Neural progenitor cell (in vitro differentiated cells): ENCODE measurements around the gene NTMT1. TPM values are rescaled to one million over a fixed set of nuclear protein-coding genes. Genes with fewer than 3 reads are reported as not detected.

ENCODE experiments used
- DNase-seq: peaks from one replicate; pipeline ENCODE4 v3.0.0-alpha.2; 2016; ENCODE audit warnings: low spot score
- H2AFZ ChIP-seq: fragments of 200-600 bp; sonication (generic); replicated peaks from 2 replicates; pipeline ENCODE4 v1.6.1; 2016; ENCODE audit warnings: antibody characterized with exemption
- H3F3A ChIP-seq: fragments of 200-600 bp; sonication (generic); 2 replicates; pipeline ENCODE4 v1.6.1; 2016; ENCODE audit warnings: antibody characterized with exemption, low read depth
- H3K27ac ChIP-seq: fragments of 200-600 bp; sonication (generic); 2 replicates; pipeline ENCODE4 v1.5.1; 2016; ENCODE audit warnings: mild to moderate bottlenecking
- H3K27me3 ChIP-seq: fragments of 200-600 bp; sonication (generic); 2 replicates; pipeline ENCODE4 v1.6.1; 2016; ENCODE audit warnings: mild to moderate bottlenecking, moderate library complexity
- H3K36me3 ChIP-seq: fragments of 200-600 bp; sonication (generic); 2 replicates; pipeline ENCODE4 v1.5.1; 2016
- H3K4me1 ChIP-seq: fragments of 200-600 bp; sonication (generic); 2 replicates; pipeline ENCODE4 v1.6.1; 2016; ENCODE audit warnings: mixed run types
- H3K4me2 ChIP-seq: fragments of 200-600 bp; sonication (generic); 2 replicates; pipeline ENCODE4 v1.6.1; 2016
- H3K4me3 ChIP-seq: fragments of 200-600 bp; sonication (generic); 2 replicates; pipeline ENCODE4 v1.5.1; 2016
- H3K79me2 ChIP-seq: fragments of 200-600 bp; sonication (generic); 2 replicates; pipeline ENCODE4 v1.6.1; 2016; ENCODE audit warnings: low read depth
- H3K9ac ChIP-seq: fragments of 200-600 bp; sonication (generic); 2 replicates; pipeline ENCODE4 v1.6.1; 2016
- H3K9me3 ChIP-seq: fragments of 200-600 bp; sonication (generic); 2 replicates; pipeline ENCODE4 v1.5.1; 2016; ENCODE audit warnings: low read depth
- H4K20me1 ChIP-seq: fragments of 200-600 bp; sonication (generic); 2 replicates; pipeline ENCODE4 v1.6.1; 2016; ENCODE audit warnings: low read depth
- H3K27ac Mint-ChIP-seq: 3 replicates; pipeline ENCODE4 v1.8.0; 2021; ENCODE audit warnings: mixed read lengths
- H3K27me3 Mint-ChIP-seq: 2 replicates; pipeline ENCODE4 v1.8.0; 2022; ENCODE audit warnings: low read depth, mild to moderate bottlenecking, inconsistent platforms, moderate library complexity, mixed read lengths; ENCODE audit not compliant: insufficient read depth
- H3K36me3 Mint-ChIP-seq: 3 replicates; pipeline ENCODE4 v1.8.0; 2021; ENCODE audit warnings: mixed read lengths
- H3K4me1 Mint-ChIP-seq: 3 replicates; pipeline ENCODE4 v1.8.0; 2021; ENCODE audit warnings: mixed read lengths
- H3K4me3 Mint-ChIP-seq: 3 replicates; pipeline ENCODE4 v1.8.0; 2021; ENCODE audit warnings: mild to moderate bottlenecking, moderate library complexity, mixed read lengths
- H3K9me3 Mint-ChIP-seq: 3 replicates; pipeline ENCODE4 v1.8.0; 2020; ENCODE audit warnings: mixed read lengths
- CTCF ChIP-seq: fragments of 200-600 bp; sonication (generic); IDR thresholded peaks from 2 replicates; pipeline ENCODE4 v1.5.1; 2017; ENCODE audit warnings: antibody characterized with exemption, mild to moderate bottlenecking
- EZH2 ChIP-seq: fragments of 200-600 bp; sonication (generic); IDR thresholded peaks from 2 replicates; pipeline ENCODE4 v1.6.1; 2017; ENCODE audit warnings: antibody characterized with exemption, mild to moderate bottlenecking, moderate library complexity
- EZH2phosphoT487 ChIP-seq: fragments of 200-600 bp; sonication (generic); IDR thresholded peaks from 2 replicates; pipeline ENCODE4 v1.6.1; 2017; ENCODE audit warnings: antibody characterized with exemption
- total RNA-seq: library from RNA; depleted of rRNA; stranded (reverse); fragments of >200 nt; gene quantifications from 2 replicates; pipeline ENCODE4 v1.2.3, GENCODE V29; 2015; ENCODE audit warnings: low replicate concordance

NTMT1 gene
- total RNA-seq, 1 donor from 2014 or later = 22.2 TPM

DNA sequence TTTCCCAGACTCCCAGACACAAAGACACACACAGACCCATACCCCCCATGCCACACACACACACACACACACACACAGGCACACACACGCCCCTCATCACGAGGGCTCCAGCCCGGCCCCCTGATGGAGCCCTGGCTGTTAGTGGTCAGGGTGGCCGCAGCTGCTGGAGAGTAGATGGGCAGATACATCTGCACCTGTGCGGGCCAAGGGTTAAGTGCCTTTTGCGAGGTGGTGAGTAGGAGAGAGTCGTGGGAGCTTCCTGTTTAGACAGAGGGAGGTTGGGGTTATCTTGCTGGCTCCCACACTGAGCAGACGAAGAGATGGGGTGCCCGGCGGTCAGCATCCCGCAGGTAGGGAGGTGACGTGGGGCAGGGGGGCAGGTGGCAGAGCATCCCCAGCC is 47.6 kb downstream of the NTMT1 start:
- Histone ChIP-seq H3K4me3 (no peak overlapping the region), H4K20me1 (no peaks in the 10 kb centered on the region), H2AFZ (no peak overlapping the region), H3K27me3 (no peaks in the 10 kb centered on the region), H3K4me1 (peaks cover 7% of the 10 kb centered on the region), H3K9ac (no peak overlapping the region), H3K27ac (no peak overlapping the region), H3K9me3 (no peaks in the 10 kb centered on the region), H3K36me3 (no peaks in the 10 kb centered on the region), H3K79me2 (no peaks in the 10 kb centered on the region), H3K4me2 (no peak overlapping the region), H3F3A (no peaks in the 10 kb centered on the region)
- TF ChIP-seq CTCF (no peak), EZH2 (no peak)
- Mint-ChIP-seq H3K27me3 (peaks cover 20% of the 10 kb centered on the region), H3K4me3 (no peak overlapping the region), H3K36me3 (no peaks in the 10 kb centered on the region), H3K4me1 (peaks cover 26% of the 10 kb centered on the region), H3K27ac (peak overlapping the region; percentile 47), H3K9me3 (no peaks in the 10 kb centered on the region)
- no peak for DNase-seq

DNA sequence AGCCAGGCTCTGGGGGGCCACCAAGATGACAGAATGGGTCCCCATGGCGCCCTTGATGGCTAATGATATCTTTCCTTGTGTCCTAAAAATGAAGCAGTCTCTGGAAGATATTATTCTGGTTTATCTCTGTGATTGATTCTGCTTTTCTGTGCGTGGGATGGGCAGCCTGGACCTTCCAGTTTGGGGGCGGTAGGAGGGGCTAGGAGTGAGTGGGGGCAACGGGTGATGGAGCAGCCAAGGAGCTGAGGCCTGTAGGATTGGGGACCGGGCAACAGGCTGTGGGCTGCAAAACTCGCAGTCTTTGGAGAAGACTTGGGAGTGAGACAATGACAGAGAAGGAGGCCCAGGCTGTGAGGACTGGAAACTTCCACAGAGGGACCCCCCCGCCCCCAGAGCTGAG is 48.3 kb downstream of the NTMT1 start:
- no peak for TF ChIP-seq EZH2phosphoT487
- no peak for TF ChIP-seq EZH2
- no peak for TF ChIP-seq CTCF
- H3K27me3 Mint-ChIP-seq = peaks cover 17% of the 10 kb centered on the region
- Histone ChIP-seq H3K4me2 (no peak overlapping the region), H3K4me1 (peaks cover 7% of the 10 kb centered on the region), H3K36me3 (no peaks in the 10 kb centered on the region), H3K79me2 (no peaks in the 10 kb centered on the region), H3K9ac (no peak overlapping the region), H3F3A (no peaks in the 10 kb centered on the region), H4K20me1 (no peaks in the 10 kb centered on the region), H3K27ac (no peak overlapping the region), H3K4me3 (no peak overlapping the region), H3K27me3 (no peaks in the 10 kb centered on the region), H2AFZ (no peak overlapping the region), H3K9me3 (no peaks in the 10 kb centered on the region)
- H3K27ac Mint-ChIP-seq = peak overlapping the region; percentile 90
- H3K36me3 Mint-ChIP-seq = no peaks in the 10 kb centered on the region
- H3K9me3 Mint-ChIP-seq = no peaks in the 10 kb centered on the region
- no peak overlapping the region for H3K4me3 Mint-ChIP-seq
- no peak for DNase-seq
- H3K4me1 Mint-ChIP-seq = peaks cover 27% of the 10 kb centered on the region

DNA sequence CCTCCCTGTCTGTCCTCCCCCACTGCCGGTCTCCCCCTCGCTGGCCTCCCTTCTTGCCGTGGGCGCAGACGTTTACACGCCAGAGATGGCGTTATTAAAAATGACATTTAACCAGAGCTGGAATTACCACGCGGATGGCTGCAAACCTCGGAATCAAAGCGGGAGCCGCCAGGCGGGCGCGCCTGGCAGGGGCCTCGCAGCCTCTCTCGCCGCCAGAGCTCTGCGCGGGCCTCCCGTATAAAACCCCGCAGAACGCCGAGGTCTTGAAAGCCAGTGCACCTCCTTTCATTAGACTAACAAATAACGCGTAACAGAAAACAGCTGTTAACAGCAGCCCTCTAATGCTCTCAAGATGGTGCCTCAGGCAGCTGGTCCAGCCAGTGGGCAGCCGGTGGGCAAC is 49.7 kb downstream of the NTMT1 start:
- H3K4me2 ChIP-seq = no peak overlapping the region
- Mint-ChIP-seq H3K27ac (no peak overlapping the region), H3K36me3 (no peaks in the 10 kb centered on the region), H3K4me3 (no peak overlapping the region), H3K27me3 (peaks cover 16% of the 10 kb centered on the region), H3K4me1 (peaks cover 23% of the 10 kb centered on the region), H3K9me3 (no peaks in the 10 kb centered on the region)
- no peak overlapping the region for H2AFZ ChIP-seq
- no peaks in the 10 kb centered on the region for H3K27me3 ChIP-seq
- H3K36me3 ChIP-seq = no peaks in the 10 kb centered on the region
- no peak for DNase-seq
- no peak overlapping the region for H3K4me3 ChIP-seq
- no peaks in the 10 kb centered on the region for H3K9me3 ChIP-seq
- no peaks in the 10 kb centered on the region for H3F3A ChIP-seq
- no peaks in the 10 kb centered on the region for H3K79me2 ChIP-seq
- no peaks in the 10 kb centered on the region for H4K20me1 ChIP-seq
- no peak overlapping the region for H3K27ac ChIP-seq
- H3K4me1 ChIP-seq = peaks cover 7% of the 10 kb centered on the region
- no peak overlapping the region for H3K9ac ChIP-seq
- no peak for TF ChIP-seq CTCF
- no peak for TF ChIP-seq EZH2phosphoT487
- TF ChIP-seq EZH2 = no peak

DNA sequence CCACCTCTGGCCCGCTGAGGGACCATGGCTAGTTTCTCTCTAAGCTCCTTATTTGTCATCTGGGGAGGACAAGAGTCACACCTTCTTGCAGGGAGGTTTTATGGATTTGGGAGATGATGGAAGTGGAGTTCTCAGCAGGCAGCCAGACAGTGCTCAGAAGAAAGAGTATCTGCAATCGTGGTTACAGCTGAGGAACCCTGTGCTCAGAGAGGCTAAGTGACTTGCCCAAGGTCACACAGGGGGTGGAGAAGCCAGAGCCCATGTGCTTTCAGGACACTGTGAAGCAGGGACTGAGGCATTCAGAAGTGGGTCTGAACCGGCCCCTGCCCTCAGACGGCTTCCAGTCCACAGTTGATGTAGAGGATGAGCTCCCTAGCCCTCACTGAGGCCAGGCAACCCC is 50.3 kb downstream of the NTMT1 start:
- H3K36me3 ChIP-seq = no peaks in the 10 kb centered on the region
- H4K20me1 ChIP-seq = no peaks in the 10 kb centered on the region
- Mint-ChIP-seq H3K27ac (no peak overlapping the region), H3K4me3 (no peak overlapping the region), H3K36me3 (no peaks in the 10 kb centered on the region), H3K9me3 (no peaks in the 10 kb centered on the region), H3K27me3 (peaks cover 16% of the 10 kb centered on the region), H3K4me1 (peaks cover 23% of the 10 kb centered on the region)
- H3K4me1 ChIP-seq = peaks cover 7% of the 10 kb centered on the region
- no peaks in the 10 kb centered on the region for H3K27me3 ChIP-seq
- TF ChIP-seq CTCF = no peak
- no peak for TF ChIP-seq EZH2
- no peak for TF ChIP-seq EZH2phosphoT487
- H3K27ac ChIP-seq = no peak overlapping the region
- no peak overlapping the region for H2AFZ ChIP-seq
- no peak overlapping the region for H3K4me2 ChIP-seq
- H3K4me3 ChIP-seq = no peak overlapping the region
- DNase-seq = no peak
- no peaks in the 10 kb centered on the region for H3K79me2 ChIP-seq
- H3K9ac ChIP-seq = no peak overlapping the region
- H3K9me3 ChIP-seq = no peaks in the 10 kb centered on the region
- H3F3A ChIP-seq = no peaks in the 10 kb centered on the region
